HG02840 (cell line): Measurements from ENCODE around the gene CRISPLD2.

Source experiments
- ATAC-seq: cut with Tn5 transposase; IDR thresholded peaks from one replicate; pipeline ENCODE4 v1.9.1; 2021; ENCODE audit warnings: mild to moderate bottlenecking, moderate library complexity, moderate number of reproducible peaks; ENCODE audit not compliant: unreplicated experiment, low FRiP score

CRISPLD2 gene

GRCh38 chr16:84947996-84948850 is 128.4 kb downstream of the CRISPLD2 start:
- no peak for ATAC-seq

GRCh38 chr16:84948851-84949610 is 129.2 kb downstream of the CRISPLD2 start:
- ATAC-seq = no peak

DNA sequence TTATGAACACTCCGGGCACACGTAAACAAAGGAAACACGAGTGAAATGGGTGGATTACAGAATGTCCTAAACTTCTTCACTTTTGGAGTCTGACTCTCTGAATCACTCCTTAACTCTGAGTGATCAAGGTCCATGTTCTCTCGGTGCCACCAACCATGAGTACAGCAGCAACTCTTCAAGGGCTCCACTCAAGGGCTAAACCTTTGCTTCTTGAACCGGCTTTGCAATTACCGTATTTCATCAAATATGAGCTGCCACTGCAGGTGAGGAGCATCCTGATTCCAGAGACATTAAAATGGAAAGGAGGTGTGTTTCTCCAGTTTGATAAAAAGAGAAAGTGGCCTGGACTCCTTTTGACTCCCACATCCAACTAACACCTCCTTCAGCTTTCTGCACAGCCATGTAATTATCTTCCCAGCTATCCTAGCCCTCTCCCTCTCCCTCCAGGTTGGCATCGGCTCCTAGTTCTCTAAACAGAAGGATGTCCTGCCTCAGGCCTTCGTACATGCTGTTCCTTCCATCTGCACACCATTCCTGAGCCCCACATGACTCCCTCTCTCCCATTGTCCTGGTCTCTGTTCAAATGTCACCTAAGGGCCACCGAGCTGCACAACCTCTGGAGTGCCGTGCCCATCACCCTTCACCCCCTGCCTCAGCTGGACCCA is 130.1 kb downstream of the CRISPLD2 start:
- ATAC-seq = no peak

DNA sequence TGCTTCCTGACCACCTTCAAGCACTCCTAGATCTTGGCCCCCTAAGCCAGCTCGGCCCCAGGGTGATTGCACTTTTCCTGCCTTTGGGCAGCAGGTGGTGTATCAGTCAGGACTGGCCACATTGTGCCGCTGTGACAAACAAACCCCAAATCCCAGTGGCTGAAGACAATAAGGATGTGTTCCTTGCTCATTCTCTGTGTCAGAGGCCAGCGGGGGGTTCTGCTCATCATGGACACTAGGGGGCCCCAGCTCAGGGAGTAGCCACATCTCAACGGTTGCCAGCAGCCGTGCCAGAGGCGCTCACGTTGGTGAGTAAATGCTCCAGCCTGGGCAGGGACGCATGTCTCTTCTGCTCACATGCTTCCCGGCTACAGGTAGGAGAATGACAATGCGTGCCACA is 131.1 kb downstream of the CRISPLD2 start:
- no peak for ATAC-seq

DNA sequence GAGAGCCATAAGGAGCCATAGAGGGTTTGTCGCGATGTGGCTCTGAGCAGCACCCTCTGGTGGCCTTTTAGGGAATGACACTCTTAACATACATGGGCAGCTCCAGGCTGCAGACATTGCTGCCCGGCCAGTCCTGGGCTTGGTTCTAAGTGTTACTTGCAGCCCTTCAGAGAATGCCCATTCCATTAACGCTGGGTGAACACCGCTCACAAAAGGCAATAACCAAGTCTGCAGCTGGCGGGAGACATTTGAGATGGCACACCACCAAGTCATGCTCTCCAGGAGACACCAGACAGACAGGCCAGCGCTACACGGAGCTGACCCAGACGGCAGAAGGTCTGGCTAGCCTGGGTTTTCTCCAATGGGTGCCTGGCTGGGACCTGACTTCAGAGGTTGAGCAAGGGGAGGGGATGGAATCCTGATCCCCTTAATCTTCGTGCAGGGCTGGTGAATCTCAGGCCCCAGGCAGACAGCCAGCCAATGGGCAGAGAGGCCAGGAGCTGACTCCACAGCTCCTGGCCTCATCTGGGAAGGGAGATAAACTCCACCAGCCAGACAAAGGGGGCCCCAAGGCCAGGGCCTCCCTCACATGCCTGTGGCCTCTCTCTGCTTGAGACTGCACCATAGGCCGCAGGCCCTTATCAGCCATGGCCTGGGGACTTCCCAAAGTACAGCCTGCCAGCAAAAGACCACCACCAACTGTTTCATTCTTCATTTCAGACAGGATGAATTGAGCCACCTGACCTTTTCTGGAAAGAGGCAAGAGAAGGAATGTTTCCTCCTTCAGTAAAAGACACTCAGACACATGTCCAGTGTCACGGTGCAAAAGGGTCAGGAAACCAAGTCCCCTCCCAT is 132.8 kb downstream of the CRISPLD2 start:
- ATAC-seq = peak; percentile 65

GRCh38 chr16:84953190-84953746 is 133.5 kb downstream of the CRISPLD2 start:
- ATAC-seq = no peak

DNA sequence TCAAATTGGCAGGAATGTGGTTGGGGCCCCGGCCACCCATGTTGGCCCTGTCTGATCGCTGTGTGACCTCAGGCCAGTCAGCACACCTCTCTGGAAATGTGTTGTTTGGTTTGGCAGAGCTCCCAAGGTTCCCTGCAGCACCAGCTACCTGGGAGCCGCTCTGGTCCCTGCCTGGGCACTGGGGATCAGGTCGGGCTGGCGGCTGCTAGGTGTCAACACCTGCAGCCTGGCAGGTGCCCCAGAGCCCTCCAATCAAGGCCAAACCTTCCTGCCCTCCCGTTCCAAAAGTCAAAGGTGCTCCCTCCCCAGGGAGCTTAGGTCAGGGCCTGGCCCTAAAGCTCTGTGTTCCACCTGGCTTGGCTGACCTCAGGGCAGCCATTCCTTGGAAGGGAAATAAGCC is 135.6 kb downstream of the CRISPLD2 start:
- ATAC-seq = no peak

GRCh38 chr16:84957192-84957591 is 137.4 kb downstream of the CRISPLD2 start:
- no peak for ATAC-seq

DNA sequence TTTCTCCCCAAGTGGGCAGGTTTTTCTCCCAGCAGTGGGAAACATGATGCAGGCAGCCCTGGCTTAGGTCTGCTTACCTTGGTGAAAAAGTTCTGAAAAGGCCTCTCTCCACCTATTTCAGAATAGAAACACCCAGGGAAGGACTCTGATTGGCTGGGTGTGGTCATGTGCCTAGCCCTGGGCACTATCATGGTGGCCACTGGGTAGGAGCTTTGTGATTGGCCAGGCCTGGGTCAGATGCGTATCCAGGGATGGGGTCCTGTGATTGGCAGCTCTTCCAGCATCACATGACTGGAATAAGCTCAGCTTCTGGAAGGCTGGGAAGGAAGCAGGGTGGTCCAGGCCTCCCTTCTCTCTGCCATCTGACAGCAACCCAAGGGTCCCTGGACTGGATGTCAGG is 138.0 kb downstream of the CRISPLD2 start:
- ATAC-seq = no peak
